ENCODE data around the gene TSHZ2. TPM values are rescaled to one million over a fixed set of nuclear protein-coding genes. Genes with fewer than 3 reads are reported as not detected.
"Not testable (repeated sequence)": the region's sequence is repeated elsewhere in the genome, so short reads cannot be mapped to it uniquely, and the experiment has no call there.

Gene TSHZ2
- total RNA-seq, 1 donor from 2014 or later, result 0.06 TPM

DNA sequence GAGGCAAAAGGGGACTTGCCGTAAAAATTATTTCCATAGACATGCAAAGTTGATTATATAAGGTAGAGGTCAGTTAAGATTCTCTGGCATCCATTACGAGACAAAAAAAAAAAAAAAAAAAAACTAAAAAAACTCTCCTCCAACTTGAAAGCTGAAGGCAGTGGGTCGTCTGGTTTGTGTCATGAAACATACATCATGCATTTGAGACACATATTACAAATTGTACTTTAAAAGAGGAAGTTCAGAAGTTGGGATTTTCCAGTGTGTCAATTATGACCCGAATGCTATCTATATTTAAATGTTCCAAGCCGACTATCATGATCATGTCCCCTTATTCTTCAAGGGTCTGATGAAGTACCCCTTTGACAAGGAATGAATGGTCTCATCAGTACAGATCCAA is 496.4 kb downstream of the TSHZ2 start:
- DNase-seq (ENCODE audit: low read depth), result no peak
- no peak overlapping the region for H3K4me3 ChIP-seq (ENCODE audit: low read depth, low read length)
- TF ChIP-seq, protein P1, sequence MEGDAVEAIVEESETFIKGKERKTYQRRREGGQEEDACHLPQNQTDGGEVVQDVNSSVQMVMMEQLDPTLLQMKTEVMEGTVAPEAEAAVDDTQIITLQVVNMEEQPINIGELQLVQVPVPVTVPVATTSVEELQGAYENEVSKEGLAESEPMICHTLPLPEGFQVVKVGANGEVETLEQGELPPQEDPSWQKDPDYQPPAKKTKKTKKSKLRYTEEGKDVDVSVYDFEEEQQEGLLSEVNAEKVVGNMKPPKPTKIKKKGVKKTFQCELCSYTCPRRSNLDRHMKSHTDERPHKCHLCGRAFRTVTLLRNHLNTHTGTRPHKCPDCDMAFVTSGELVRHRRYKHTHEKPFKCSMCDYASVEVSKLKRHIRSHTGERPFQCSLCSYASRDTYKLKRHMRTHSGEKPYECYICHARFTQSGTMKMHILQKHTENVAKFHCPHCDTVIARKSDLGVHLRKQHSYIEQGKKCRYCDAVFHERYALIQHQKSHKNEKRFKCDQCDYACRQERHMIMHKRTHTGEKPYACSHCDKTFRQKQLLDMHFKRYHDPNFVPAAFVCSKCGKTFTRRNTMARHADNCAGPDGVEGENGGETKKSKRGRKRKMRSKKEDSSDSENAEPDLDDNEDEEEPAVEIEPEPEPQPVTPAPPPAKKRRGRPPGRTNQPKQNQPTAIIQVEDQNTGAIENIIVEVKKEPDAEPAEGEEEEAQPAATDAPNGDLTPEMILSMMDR (conservative IDR thresholded peaks at IDR 0.05; ENCODE audit: low read depth, low read length), result no peak

DNA sequence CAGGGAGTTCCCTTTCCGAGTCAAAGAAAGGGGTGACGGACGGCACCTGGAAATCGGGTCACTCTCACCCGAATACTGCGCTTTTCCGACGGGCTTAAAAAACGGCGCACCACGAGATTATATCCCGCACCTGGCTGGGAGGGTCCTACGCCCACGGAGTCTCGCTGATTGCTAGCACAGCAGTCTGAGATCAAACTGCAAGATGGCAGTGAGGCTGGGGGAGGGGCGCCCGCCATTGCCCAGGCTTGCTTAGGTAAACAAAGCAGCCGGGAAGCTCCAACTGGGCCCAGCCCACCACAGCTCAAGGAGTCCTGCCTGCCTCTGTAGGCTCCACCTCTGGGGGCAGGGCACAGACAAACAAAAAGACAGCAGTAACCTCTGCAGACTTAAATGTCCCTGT is 500.7 kb downstream of the TSHZ2 start:
- DNase-seq (ENCODE audit: low read depth); H3K4me3 ChIP-seq (ENCODE audit: low read depth, low read length): not testable (repeated sequence)

DNA sequence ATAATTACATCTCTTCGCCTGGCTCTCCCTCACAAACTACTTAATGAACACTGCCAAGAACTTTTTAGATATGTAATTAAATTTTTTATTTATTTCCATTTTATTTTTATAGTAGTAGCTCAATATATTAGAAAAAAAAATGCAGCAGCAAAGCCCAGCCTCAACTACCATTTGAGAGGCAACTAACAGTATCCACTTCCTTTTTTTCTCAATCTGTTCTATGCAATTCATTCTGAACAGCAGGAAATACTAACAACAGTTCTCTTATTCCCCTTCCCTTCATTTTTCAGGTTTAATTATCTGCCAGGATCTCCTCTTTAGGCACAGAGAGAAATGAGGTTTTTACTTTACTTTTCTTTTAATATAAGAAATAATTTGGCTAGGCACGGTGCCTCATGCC is 508.8 kb downstream of the TSHZ2 start:
- TF ChIP-seq, protein P1 (conservative IDR thresholded peaks at IDR 0.05; ENCODE audit: low read depth, low read length), result no peak
- no peak overlapping the region for H3K4me3 ChIP-seq (ENCODE audit: low read depth, low read length)
- DNase-seq (ENCODE audit: low read depth), result no peak

DNA sequence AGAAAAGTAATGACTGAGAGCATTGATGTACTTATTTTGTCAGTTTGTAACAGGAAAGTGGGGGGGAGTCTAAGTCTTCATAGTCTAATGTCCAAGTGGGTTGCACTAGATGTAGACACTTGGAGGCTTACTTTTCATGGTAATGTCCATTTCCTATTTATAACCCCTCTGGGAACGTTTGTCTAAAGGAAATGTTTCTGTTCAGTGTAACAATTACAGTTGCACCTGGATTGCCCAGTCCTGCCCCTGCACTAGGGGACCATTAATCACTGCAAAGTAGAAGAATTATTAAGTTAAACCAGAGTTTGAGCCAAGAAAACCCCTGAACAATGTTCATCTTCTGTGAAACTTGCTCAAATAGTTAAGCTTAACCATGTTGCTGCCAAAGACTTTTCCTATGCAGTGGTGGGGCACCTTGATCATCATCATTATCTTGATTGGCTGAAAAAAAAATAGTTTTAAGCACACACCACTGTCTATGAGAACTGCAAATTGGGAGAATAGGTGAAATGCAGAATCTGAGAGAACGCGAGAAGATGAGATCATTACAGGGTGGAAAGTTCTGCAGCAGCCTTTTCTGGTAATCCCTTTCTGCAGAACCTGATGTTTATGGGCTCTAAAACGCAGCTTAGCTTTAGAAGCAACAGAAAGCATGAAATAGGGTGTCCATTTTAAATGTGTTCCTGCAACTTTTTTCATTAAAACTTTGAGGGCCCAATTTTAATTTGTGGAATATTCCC is 515.5 kb downstream of the TSHZ2 start:
- no peak overlapping the region for H3K4me3 ChIP-seq (ENCODE audit: low read depth, low read length)
- DNase-seq (ENCODE audit: low read depth), result no peak
- TF ChIP-seq, protein P1 (conservative IDR thresholded peaks at IDR 0.05; ENCODE audit: low read depth, low read length), result no peak

DNA sequence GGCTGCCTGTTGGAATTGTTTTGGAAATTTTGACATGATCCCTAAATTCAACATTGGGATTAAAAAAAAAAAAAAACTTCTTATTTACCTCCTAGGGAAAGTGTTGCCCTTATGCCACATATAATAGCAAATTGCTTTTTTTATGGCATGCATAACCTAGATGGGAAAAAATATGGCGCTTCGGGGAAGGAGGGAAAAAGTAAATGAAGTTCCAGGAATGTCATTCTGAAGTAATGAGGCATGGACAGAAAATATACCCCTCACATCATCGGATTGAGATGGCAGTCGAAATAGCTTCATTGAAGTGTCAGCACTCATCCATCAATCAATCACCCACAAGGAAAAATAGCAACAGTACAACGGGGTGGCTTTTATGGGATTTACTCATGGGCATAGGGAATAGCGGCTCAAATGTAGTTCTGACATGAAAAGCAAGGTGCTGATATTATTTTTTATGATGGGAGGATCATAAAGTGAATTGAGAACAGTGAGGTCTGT is 516.7 kb downstream of the TSHZ2 start:
- no peak for DNase-seq (ENCODE audit: low read depth)
- TF ChIP-seq, protein P1 (conservative IDR thresholded peaks at IDR 0.05; ENCODE audit: low read depth, low read length), result no peak
- no peak overlapping the region for H3K4me3 ChIP-seq (ENCODE audit: low read depth, low read length)

DNA sequence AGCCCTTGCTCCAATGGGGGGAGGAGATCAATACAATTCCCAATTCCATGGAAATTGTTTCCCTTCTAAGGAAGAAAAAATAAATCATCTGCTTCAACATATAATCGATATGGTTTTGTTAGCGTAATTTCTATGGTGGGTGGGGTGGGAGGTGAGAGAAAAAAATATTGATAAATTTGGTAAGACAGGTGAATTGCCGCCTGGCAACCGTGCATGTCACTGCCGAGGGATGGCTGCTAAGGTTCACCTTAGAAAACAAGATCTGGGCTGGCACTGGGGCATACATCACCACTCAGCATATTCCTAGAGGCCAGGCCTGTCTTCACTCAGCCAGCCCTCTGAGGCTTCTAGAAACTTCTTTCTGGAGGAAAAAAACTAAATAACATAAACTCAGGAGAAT is 517.4 kb downstream of the TSHZ2 start:
- DNase-seq (ENCODE audit: low read depth), result no peak
- no peak overlapping the region for H3K4me3 ChIP-seq (ENCODE audit: low read depth, low read length)
- TF ChIP-seq, protein P1 (conservative IDR thresholded peaks at IDR 0.05; ENCODE audit: low read depth, low read length), result no peak

DNA sequence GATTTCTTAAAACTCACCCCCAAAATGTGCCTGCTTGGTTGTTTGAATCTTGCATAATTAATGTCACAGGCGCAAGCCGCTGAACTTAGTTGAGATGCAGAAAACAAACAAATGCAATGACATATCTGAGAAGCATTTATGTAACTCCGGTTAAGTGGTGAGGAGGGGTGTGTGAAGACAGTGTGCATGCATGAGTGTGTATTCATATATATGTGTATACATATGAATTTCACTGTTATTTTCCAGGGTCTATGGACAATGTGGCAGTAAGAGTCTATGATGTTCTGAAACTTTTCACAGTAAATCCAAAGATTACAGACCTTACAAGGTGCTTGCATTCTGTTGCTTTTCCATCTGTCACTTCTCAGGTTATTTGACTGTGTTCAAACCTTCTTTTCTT is 518.5 kb downstream of the TSHZ2 start:
- H3K4me3 ChIP-seq (ENCODE audit: low read depth, low read length), result no peak overlapping the region
- DNase-seq (ENCODE audit: low read depth), result no peak
- TF ChIP-seq, protein P1 (conservative IDR thresholded peaks at IDR 0.05; ENCODE audit: low read depth, low read length), result no peak
